Retinal pigment epithelial cell (primary cell): Measurements from ENCODE around the gene MAST4.

Experiments used
- DNase-seq: peaks from one replicate; pipeline ENCODE4 v3.0.0-alpha.2; 2010; ENCODE audit warnings: low read depth
- H3K4me3 ChIP-seq: 2 replicates; pipeline ENCODE4 v1.5.1; 2011; ENCODE audit warnings: mild to moderate bottlenecking, low read length, control low read depth, moderate library complexity
- TF ChIP-seq, protein P1 (sequence below): conservative IDR thresholded peaks from 2 replicates; pipeline ENCODE4 v1.5.1; 2011; ENCODE audit warnings: low read depth, low read length, control low read depth, inconsistent platforms

MAST4 gene

DNA sequence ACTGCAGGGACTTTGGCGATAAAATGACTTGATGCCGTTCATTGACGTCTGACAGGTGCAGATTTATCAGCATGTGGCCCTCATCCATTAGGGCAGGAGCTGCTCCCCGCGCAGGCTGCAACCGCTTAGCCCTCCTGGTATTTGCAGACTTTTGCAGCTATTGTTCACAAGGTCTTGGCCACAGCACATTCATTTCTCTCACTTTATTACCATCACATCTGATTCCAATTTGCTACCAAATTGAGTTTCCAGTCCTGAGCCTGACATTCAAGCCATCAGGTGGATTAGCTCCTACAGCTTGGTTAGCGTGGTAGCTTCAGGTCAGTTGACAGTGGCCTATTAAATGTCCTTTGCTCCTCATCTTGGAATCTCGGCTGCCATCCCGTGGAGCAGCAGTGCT lies 301.2 kb downstream of the MAST4 start:
- TF ChIP-seq, protein P1, sequence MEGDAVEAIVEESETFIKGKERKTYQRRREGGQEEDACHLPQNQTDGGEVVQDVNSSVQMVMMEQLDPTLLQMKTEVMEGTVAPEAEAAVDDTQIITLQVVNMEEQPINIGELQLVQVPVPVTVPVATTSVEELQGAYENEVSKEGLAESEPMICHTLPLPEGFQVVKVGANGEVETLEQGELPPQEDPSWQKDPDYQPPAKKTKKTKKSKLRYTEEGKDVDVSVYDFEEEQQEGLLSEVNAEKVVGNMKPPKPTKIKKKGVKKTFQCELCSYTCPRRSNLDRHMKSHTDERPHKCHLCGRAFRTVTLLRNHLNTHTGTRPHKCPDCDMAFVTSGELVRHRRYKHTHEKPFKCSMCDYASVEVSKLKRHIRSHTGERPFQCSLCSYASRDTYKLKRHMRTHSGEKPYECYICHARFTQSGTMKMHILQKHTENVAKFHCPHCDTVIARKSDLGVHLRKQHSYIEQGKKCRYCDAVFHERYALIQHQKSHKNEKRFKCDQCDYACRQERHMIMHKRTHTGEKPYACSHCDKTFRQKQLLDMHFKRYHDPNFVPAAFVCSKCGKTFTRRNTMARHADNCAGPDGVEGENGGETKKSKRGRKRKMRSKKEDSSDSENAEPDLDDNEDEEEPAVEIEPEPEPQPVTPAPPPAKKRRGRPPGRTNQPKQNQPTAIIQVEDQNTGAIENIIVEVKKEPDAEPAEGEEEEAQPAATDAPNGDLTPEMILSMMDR, result no peak
- no peak overlapping the region for H3K4me3 ChIP-seq
- DNase-seq, result no peak

DNA sequence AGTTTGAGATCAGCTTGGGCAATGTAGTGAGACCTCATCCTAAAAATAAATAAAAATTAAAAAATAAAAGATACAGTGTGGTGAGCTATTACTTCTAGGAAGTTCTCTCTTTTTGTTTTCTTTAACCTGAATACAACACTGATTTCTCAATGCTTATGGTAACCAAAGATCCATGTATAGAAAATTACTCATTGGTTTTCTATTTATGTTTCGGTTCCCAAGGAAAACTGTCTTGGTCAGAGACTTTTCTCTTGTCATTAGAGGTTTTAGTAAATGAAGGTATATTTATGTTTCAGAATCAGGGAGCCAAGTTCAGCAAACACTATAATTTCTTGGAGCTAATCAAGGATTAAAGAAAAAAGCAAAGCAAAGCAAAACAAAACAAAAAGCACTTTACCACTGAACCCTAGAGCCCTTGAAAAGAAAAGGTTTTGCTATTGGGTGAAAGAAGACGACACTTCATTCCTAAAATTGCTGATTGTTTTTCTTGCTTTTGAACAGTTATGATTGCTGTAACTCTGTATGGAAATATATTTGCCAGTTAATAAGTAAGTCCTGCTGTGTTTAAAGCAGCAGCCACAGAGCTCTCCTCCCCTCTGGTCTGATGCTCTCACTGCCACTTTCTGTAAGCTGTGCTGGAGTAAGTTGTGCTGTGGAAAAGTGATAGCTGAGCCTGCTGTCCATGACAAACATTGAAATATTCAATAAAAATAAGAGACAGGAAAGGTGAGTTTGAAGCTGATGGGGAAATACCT lies 302.2 kb downstream of the MAST4 start:
- DNase-seq, result no peak
- TF ChIP-seq, protein P1, result no peak

DNA sequence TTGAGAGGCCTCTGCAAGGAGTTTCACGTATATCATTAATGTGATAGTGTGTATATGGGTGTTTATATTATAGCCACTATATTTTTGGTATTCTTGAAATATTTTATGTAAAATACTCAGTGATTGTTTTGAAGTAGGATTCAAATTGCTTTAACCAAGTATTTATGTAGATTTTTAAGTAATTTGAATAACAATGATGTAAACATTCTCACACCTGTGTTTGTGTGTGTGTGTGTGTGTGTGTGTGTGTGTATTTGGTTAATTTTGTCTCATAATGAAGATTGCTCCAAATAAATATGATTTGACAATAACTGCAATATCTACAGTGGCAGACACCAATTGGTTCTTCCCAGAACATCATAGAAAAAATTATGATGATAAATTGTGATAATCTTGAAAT lies 307.0 kb downstream of the MAST4 start:
- TF ChIP-seq, protein P1, result no peak

More for the DNA sequence above, 302.2 kb downstream of the MAST4 start:
- no peak overlapping the region for H3K4me3 ChIP-seq

DNA sequence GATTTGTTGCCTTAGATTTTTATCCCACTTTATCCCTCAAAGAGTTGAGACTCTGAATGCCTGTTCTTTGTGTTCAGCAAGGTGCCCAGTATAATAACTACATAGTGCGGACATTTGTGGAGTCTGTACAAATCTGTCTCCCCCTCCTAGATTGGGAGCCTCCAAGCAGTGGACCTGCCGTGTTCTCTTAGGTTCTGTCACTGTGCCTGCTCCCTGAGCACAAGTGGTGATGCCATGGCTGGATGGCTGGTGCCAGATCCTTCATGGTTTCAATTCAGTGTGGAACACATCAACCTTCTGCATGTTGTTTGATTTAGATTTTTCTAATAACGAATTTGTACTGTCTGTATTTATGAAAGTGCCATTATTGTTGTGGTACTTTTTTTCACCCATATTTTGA lies 307.5 kb downstream of the MAST4 start:
- no peak overlapping the region for H3K4me3 ChIP-seq
- TF ChIP-seq, protein P1, result no peak
- no peak for DNase-seq

More for the DNA sequence above, 307.0 kb downstream of the MAST4 start:
- no peak for DNase-seq
- H3K4me3 ChIP-seq, result no peak overlapping the region

DNA sequence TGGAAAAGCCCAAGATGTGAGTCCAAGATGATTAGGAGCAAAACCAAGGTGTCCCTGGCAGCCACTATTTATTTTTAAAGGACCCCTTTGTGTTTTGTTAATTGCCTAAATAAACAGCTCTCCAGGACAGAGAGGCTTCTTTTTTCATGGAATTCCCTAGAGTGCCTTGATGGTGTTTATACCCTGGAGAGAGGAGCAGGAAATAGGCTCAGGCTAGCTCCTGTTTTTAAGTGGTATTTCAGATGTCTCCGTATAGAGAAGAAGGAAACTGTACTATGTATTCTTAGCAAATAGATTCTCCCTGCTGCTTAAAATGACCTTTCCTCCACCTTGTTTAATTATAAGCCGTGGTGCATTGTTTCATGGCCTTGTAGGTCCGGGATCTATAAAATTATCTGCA lies 308.0 kb downstream of the MAST4 start:
- DNase-seq, result no peak
- no peak overlapping the region for H3K4me3 ChIP-seq
- TF ChIP-seq, protein P1, result no peak

DNA sequence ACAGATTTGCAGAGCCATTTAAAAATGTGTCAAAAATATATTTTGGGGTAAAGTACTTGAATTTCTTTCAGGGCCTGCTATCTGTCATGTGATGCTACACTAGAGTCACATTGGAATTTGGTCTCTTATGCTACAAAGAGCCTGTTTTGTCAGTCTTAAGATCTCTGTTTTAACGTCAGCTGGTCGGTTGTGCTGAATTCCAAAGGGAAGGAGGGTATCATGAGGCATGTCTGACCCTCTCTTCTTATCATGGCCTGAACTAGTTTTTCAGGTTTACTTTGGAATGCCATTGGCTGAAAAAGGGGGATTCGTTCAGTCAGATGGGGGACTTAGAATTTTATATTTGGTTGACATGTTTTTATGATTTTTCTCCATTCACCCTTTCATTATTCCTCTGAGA lies 309.8 kb downstream of the MAST4 start:
- no peak overlapping the region for H3K4me3 ChIP-seq
- DNase-seq, result no peak
- TF ChIP-seq, protein P1, result no peak

DNA sequence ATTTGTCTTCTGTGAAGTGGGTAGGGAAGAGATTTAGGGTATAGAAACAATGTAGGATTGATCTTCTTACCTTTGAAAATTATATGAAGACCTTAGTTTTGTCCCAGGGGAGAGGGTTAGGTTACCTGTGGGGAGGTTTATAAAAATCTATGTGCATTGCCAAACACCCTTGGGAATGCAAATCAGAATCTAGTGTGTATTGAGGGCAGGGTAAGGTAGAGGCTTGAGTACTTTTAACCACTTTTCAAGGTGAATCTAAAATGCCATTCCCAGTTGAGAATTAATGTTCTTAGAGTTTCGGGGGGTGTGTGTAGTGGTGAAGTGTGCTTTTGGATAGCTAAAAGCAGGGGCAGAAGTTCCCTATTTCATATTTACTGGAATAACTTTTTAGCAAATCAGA lies 312.0 kb downstream of the MAST4 start:
- DNase-seq, result no peak
- no peak overlapping the region for H3K4me3 ChIP-seq

More for the DNA sequence above, 312.0 kb downstream of the MAST4 start:
- TF ChIP-seq, protein P1, result no peak
